IPS DF 19.7 (cell line): ENCODE data around the gene RPP25L.

Source experiments
- DNase-seq: peaks from one replicate; pipeline ENCODE4 v3.0.0-alpha.2; 2013; ENCODE audit warnings: low read depth, low spot score

RPP25L gene

DNA sequence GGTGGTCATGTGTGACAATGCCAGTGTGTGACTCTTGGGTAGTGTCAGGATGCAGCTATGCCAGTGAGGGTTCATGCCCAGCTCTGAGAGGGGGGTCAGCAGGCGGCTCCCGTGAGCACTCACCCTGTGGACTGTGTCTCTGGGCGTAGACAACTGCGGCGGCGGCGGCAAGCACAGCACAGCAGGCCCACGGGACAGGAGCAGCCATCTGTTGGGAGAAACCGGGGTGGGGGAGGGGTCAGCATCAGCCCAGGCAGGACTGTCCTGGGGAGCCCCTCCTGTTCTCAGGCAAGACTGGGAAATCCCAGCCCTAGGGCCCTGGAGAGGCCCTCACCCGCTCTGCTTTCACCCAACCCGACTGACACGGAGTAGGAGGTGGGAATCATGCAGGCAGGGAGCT lies 43.1 kb downstream of the RPP25L start:
- DNase-seq: no peak

DNA sequence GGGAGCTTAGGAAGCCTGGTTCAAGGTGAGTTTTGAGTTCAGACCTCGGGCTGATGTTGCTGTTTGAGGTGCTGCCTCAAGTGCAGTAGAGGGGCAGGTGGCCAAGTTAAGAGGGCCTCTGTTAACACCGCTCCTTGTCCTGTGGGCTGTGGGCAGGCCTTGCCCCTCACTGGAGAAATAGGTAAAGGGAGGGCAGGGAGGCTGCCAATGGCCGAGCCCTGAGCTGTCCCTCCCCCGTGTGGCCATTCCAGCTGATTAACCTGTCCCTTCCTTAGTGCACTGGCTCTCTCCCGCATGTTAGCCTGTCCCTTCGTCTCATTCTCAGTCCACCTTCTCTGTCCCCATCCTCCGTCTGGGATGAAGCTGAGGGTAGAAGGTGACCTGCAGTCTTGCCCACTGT lies 43.8 kb downstream of the RPP25L start:
- no peak for DNase-seq

GRCh38 chr9:34566972-34567371 lies 44.9 kb downstream of the RPP25L start:
- DNase-seq: no peak

DNA sequence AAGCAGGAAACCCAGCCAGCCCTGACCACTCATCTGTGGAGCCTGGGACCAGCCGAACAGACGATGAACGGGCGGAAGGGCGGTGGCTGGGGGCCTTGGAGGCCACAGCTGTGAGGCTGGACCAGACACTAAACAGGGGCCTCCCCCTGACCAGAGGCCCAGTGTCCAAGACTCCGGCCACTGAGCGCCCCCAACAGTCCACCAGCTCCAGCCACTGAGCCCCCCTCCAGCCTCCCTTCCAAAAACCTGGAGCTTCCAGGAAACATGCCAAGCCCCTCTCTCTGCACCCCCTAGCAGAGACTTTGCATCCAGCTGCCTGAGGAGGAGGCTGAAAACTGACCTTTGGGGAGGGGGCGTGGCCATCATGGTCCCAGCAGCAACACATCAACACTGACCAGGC lies 45.6 kb downstream of the RPP25L start:
- DNase-seq: no peak

DNA sequence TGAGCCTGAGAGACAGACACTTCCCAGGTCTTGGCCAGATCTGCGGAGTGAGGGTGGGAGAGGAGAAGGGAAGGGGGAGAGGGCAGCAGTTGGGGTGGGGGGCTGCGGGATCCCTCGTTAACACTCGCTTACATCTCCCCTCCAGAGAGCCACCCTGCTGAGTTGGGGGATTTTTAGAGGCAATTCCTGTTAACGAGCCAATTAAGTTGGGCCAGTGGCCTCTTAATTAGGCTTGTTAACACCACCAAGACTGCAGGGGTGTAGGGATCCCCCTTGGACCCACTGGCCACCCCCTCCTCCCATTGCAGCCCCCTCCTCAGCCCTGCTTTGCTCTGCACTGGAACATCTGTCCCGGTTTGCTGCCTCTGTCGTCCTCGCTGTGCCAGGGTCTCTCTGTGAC lies 46.0 kb downstream of the RPP25L start:
- DNase-seq: no peak

- no peak for DNase-seq
Observed at GRCh38 chr9:34564617-34565016, 47.3 kb downstream of the RPP25L start.

DNA sequence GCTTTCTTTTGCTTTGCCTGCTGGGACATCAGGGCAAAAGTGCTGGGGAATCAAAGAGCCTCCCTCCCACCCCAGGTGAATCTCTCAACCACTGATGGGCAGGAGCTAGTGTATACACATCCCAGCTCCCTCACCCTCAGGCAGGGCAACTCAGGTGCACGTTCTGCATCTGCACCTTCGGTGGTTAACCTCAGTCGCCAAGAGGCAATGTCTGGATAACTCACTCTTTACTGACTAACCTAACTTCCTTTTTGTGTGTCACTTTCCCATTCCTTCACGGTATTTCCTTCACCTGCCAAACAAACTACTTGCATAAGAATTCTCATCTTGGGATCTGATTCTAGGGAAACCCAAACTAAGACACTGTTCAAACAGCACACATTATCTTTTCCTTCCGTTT lies 48.6 kb downstream of the RPP25L start:
- no peak for DNase-seq

GRCh38 chr9:34562135-34562745 lies 49.7 kb downstream of the RPP25L start:
- DNase-seq: no peak

DNA sequence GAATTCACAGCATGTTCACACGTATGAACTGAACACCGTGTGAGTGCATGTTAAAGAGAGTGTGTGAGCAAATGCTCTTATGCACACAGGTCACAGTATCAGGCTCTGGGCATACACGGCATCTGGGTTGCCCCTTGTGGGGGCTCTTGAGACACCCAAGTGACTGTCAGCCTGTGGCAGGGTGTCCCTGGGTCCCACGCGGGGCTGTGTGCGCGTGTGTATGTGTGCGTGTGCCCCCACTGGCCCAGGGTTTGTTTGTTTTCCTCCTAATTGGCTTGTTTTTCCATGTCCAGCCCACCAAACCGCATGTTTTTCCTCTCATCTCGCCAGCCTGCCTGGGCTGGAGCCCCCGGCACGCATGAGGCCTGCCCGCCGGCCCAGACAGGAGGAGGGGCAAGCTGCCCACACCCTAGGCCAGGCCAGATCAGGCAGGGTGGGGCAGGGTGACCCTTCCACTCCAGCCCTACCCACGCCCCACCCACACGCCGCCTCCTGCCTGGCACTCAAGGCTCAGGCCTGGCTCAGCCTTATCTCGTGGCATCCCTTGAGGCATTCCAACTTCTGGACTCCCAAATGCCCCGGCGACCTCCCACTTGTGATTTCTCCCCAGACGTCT lies 51.2 kb downstream of the RPP25L start:
- DNase-seq: no peak
